A549 (cell line): ENCODE measurements around the gene SLC5A5. TPM values are rescaled to one million over a fixed set of nuclear protein-coding genes. Genes with fewer than 3 reads are reported as not detected.

Experiments used
- ATAC-seq, 2 experiments: fragments of 200-7000 bp in 1 of 2; fragments of >200 bp in 1 of 2; cut with Nextera tagmentation in 1 of 2; cut with Tn5 transposase in 1 of 2; 3 replicates each; pipeline versions ENCODE4 v1.8.0 to v1.9.1; 2018 to 2020; ENCODE audit warnings: mild to moderate bottlenecking in 1 of 2, moderate library complexity in 1 of 2
- CTCF ChIA-PET: fragments of 300-600 bp; sonication (Branson Sonifier 250); formaldehyde crosslinking; extraction: SDS; loops from one replicate; lab custom pipeline; 2021; ENCODE audit warnings: antibody characterized with exemption, inconsistent platforms; lab: Yijun Ruan, JAX
- POLR2A ChIA-PET: fragments of 350-600 bp; formaldehyde crosslinking; extraction: SDS; loops from one replicate; lab custom pipeline; 2021; ENCODE audit warnings: antibody characterized with exemption, inconsistent platforms; lab: Yijun Ruan, JAX
- DNase-seq, 2 experiments: peaks; one replicate each; pipeline versions ENCODE4 v3.0.0 to v3.0.0-alpha.2; 2011 to 2016; ENCODE audit warnings: low read depth in 1 of 2, low spot score in 1 of 2
- FAIRE-seq: peaks from 2 replicates; lab custom pipeline; 2011; peaks lifted over from hg19 to GRCh38; lab: Jason Lieb, UNC
- H3K27ac ChIP-seq, 2 experiments: fragments of >200 bp; sonication (Bioruptor Twin); formaldehyde crosslinking; 3 replicates each; pipeline ENCODE4 v1.5.1; 2016 to 2017
- H3K4me1 ChIP-seq: fragments of >200 bp; sonication (Bioruptor Twin); formaldehyde crosslinking; 3 replicates; pipeline ENCODE4 v1.6.1; 2016
- H3K4me2 ChIP-seq: fragments of >200 bp; sonication (Bioruptor Twin); formaldehyde crosslinking; 3 replicates; pipeline ENCODE4 v1.6.1; 2016
- H3K4me3 ChIP-seq: fragments of >200 bp; sonication (Bioruptor Twin); formaldehyde crosslinking; 3 replicates; pipeline ENCODE4 v1.5.1; 2016
- H3K9me3 ChIP-seq: fragments of >200 bp; sonication (Bioruptor Twin); formaldehyde crosslinking; 3 replicates; pipeline ENCODE4 v1.6.1; 2016
- CHD2 ChIP-seq: fragments of 150-350 bp; IDR thresholded peaks from 2 replicates; pipeline ENCODE4 v1.6.1; 2014; ENCODE audit warnings: low read length; ENCODE audit not compliant: partially characterized antibody
- FOXS1 ChIP-seq: fragments of 250-450 bp; sonication (Bioruptor Pico); IDR thresholded peaks from 2 replicates; pipeline ENCODE4 v1.5.0; 2020; ENCODE audit warnings: mild to moderate bottlenecking, moderate library complexity
- HOXB13 ChIP-seq: fragments of 250-450 bp; sonication (Bioruptor Pico); IDR thresholded peaks from 2 replicates; pipeline ENCODE4 v1.5.0; 2020; ENCODE audit warnings: low read depth, mild to moderate bottlenecking, moderate library complexity
- PHF8 ChIP-seq: fragments of 200-600 bp; sonication (generic); IDR thresholded peaks from 2 replicates; pipeline ENCODE4 v1.6.1; 2016; ENCODE audit warnings: low read depth, mild to moderate bottlenecking, antibody characterized with exemption, moderate library complexity, borderline replicate concordance
- POLR2A ChIP-seq: IDR thresholded peaks from 2 replicates; pipeline ENCODE4 v1.6.1; 2012; ENCODE audit warnings: mild to moderate bottlenecking, low read length
- POLR2AphosphoS2 ChIP-seq: conservative IDR thresholded peaks from 2 replicates; pipeline ENCODE4 v1.6.1; 2012; ENCODE audit warnings: low read length, improper control_type of control experiment, inconsistent platforms
- RAD21 ChIP-seq, 2 experiments: fragments of >200 bp in 1 of 2; sonication (Bioruptor Twin) in 1 of 2; formaldehyde crosslinking in 1 of 2; IDR thresholded peaks in 1 of 2; conservative IDR thresholded peaks in 1 of 2; 2 replicates in 1 of 2; 3 replicates in 1 of 2; pipeline ENCODE4 v1.6.1; 2012 to 2018; ENCODE audit warnings: inconsistent platforms in 1 of 2
- RFX5 ChIP-seq: fragments of 450-650 bp; IDR thresholded peaks from 2 replicates; pipeline ENCODE4 v1.7.1; 2014; ENCODE audit warnings: antibody characterized with exemption, mild to moderate bottlenecking, moderate library complexity
- RNF2 ChIP-seq: fragments of 200-600 bp; sonication (generic); IDR thresholded peaks from 2 replicates; pipeline ENCODE4 v1.6.1; 2016; ENCODE audit warnings: low read depth, mild to moderate bottlenecking, antibody characterized with exemption, moderate library complexity, borderline replicate concordance
- SMC3 ChIP-seq: fragments of >200 bp; sonication (Bioruptor Twin); formaldehyde crosslinking; IDR thresholded peaks from 3 replicates; pipeline ENCODE4 v1.6.1; 2018; ENCODE audit warnings: inconsistent platforms
- SREBF2 ChIP-seq: fragments of 450-650 bp; IDR thresholded peaks from 2 replicates; pipeline ENCODE4 v1.6.1; 2014; ENCODE audit warnings: mild to moderate bottlenecking, moderate library complexity
- TFCP2L1 ChIP-seq: fragments of 250-450 bp; sonication (Bioruptor Pico); IDR thresholded peaks from 2 replicates; pipeline ENCODE4 v1.5.0; 2021; ENCODE audit warnings: mild to moderate bottlenecking
- ZSCAN20 ChIP-seq: fragments of 250-450 bp; sonication (Bioruptor Pico); IDR thresholded peaks from 2 replicates; pipeline ENCODE4 v1.8.0; 2022; ENCODE audit warnings: mild to moderate bottlenecking, moderate library complexity
- WGBS: methylation state at CpG from one replicate; pipeline ENCODE4 v1.1.6; 2017; ENCODE audit errors: missing lambda C conversion rate; 5-methylcytosine and 5-hydroxymethylcytosine counted together
- polyA plus RNA-seq, 4 experiments: library from polyadenylated mRNA; depleted of rRNA in 3 of 4; stranded (reverse); fragments of >200 nt; fragmentation: RNase III in 1 of 4; extraction: RNeasy Plus Mini Kit Qiagen cat#74134 plus additional on column Dnase treatment in 1 of 4; gene quantifications; 2 replicates in 3 of 4; 3 replicates in 1 of 4; pipeline ENCODE4 v1.2.3, GENCODE V29; 2011 to 2017
- TF ChIP-seq, protein P1 (sequence below): IDR thresholded peaks from 2 replicates; pipeline ENCODE4 v1.6.1; 2012
- TF ChIP-seq, protein P2 (sequence below): fragments of 200-600 bp; sonication (generic); IDR thresholded peaks from 2 replicates; pipeline ENCODE4 v1.6.1; 2016; ENCODE audit warnings: antibody characterized with exemption, mild to moderate bottlenecking, moderate library complexity
- TF ChIP-seq, protein P3 (sequence below): IDR thresholded peaks from 2 replicates; pipeline ENCODE4 v1.6.1; 2012; ENCODE audit warnings: low read depth, borderline replicate concordance
- TF ChIP-seq, protein P4 (sequence below): fragments of 450-650 bp; IDR thresholded peaks from 2 replicates; pipeline ENCODE4 v1.6.1; 2014; ENCODE audit warnings: antibody characterized with exemption
- TF ChIP-seq, protein P5 (sequence below): fragments of >200 bp; sonication (Bioruptor Twin); formaldehyde crosslinking; IDR thresholded peaks from 3 replicates; pipeline ENCODE4 v1.5.1; 2016

Gene SLC5A5
- polyA plus RNA-seq, 2 of the 4 experiments (the other 2 are of a cell fraction): 0.06 to 0.25 TPM

DNA sequence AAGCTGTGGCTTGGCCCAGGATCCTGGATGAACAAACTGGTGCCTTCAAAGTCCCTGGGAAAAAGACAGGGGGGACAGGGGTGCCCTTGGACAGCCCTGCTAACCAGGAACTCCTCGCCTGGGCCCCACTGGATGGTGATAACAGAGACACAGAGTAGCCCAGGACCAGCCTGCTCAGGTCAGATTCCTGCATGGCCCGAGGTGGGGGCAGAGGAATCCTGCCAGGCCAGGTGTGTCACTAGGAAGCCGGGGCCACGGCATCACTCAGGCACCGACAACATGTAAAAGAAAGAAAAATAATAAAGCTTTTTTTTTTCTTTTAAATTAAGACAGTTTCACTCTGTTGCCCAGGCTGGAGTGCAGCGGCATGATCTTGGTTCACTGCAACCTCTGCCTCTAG lies 17.7 kb upstream of the SLC5A5 start:
- TF ChIP-seq FOXS1 (CRISPR knock-in tag) (no peak), PHF8 (no peak), ZSCAN20 (CRISPR knock-in tag) (no peak), SMC3 (no peak), CHD2 (no peak), TFCP2L1 (no peak), HOXB13 (CRISPR knock-in tag) (no peak), RNF2 (no peak)
- TF ChIP-seq, protein P1, sequence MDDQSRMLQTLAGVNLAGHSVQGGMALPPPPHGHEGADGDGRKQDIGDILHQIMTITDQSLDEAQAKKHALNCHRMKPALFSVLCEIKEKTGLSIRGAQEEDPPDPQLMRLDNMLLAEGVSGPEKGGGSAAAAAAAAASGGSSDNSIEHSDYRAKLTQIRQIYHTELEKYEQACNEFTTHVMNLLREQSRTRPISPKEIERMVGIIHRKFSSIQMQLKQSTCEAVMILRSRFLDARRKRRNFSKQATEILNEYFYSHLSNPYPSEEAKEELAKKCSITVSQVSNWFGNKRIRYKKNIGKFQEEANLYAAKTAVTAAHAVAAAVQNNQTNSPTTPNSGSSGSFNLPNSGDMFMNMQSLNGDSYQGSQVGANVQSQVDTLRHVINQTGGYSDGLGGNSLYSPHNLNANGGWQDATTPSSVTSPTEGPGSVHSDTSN: no peak
- TF ChIP-seq, protein P2, sequence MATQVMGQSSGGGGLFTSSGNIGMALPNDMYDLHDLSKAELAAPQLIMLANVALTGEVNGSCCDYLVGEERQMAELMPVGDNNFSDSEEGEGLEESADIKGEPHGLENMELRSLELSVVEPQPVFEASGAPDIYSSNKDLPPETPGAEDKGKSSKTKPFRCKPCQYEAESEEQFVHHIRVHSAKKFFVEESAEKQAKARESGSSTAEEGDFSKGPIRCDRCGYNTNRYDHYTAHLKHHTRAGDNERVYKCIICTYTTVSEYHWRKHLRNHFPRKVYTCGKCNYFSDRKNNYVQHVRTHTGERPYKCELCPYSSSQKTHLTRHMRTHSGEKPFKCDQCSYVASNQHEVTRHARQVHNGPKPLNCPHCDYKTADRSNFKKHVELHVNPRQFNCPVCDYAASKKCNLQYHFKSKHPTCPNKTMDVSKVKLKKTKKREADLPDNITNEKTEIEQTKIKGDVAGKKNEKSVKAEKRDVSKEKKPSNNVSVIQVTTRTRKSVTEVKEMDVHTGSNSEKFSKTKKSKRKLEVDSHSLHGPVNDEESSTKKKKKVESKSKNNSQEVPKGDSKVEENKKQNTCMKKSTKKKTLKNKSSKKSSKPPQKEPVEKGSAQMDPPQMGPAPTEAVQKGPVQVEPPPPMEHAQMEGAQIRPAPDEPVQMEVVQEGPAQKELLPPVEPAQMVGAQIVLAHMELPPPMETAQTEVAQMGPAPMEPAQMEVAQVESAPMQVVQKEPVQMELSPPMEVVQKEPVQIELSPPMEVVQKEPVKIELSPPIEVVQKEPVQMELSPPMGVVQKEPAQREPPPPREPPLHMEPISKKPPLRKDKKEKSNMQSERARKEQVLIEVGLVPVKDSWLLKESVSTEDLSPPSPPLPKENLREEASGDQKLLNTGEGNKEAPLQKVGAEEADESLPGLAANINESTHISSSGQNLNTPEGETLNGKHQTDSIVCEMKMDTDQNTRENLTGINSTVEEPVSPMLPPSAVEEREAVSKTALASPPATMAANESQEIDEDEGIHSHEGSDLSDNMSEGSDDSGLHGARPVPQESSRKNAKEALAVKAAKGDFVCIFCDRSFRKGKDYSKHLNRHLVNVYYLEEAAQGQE: no peak
- TF ChIP-seq, protein P3, sequence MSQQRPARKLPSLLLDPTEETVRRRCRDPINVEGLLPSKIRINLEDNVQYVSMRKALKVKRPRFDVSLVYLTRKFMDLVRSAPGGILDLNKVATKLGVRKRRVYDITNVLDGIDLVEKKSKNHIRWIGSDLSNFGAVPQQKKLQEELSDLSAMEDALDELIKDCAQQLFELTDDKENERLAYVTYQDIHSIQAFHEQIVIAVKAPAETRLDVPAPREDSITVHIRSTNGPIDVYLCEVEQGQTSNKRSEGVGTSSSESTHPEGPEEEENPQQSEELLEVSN: no peak
- TF ChIP-seq, protein P4, sequence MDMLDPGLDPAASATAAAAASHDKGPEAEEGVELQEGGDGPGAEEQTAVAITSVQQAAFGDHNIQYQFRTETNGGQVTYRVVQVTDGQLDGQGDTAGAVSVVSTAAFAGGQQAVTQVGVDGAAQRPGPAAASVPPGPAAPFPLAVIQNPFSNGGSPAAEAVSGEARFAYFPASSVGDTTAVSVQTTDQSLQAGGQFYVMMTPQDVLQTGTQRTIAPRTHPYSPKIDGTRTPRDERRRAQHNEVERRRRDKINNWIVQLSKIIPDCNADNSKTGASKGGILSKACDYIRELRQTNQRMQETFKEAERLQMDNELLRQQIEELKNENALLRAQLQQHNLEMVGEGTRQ: no peak
- ChIA-PET POLR2A (interaction anchor here (0.6 kb wide), 1 partner anchor 51 kb away, joined by 3 read pairs; no protein-coding TSS in a partner anchor), CTCF (interaction anchor here (0.6 to 1.8 kb wide), 4 partner anchors 69 to 437 kb away, joined by 3 to 10 read pairs (median 6); no protein-coding TSS in a partner anchor)
- Histone ChIP-seq H3K4me2 (no peak overlapping the region), H3K9me3 (no peaks in the 10 kb centered on the region), H3K4me1 (0 out of 3 replicates have a peak, but pooled peaks cover 2% of the 10 kb centered on the region), H3K4me3 (no peak overlapping the region), H3K27ac (no peak overlapping the region)
- no peak for DNase-seq
- no peak for FAIRE-seq
- WGBS: 88% methylated on average over 6 of the region's 6 CpGs
- ATAC-seq: no peak

DNA sequence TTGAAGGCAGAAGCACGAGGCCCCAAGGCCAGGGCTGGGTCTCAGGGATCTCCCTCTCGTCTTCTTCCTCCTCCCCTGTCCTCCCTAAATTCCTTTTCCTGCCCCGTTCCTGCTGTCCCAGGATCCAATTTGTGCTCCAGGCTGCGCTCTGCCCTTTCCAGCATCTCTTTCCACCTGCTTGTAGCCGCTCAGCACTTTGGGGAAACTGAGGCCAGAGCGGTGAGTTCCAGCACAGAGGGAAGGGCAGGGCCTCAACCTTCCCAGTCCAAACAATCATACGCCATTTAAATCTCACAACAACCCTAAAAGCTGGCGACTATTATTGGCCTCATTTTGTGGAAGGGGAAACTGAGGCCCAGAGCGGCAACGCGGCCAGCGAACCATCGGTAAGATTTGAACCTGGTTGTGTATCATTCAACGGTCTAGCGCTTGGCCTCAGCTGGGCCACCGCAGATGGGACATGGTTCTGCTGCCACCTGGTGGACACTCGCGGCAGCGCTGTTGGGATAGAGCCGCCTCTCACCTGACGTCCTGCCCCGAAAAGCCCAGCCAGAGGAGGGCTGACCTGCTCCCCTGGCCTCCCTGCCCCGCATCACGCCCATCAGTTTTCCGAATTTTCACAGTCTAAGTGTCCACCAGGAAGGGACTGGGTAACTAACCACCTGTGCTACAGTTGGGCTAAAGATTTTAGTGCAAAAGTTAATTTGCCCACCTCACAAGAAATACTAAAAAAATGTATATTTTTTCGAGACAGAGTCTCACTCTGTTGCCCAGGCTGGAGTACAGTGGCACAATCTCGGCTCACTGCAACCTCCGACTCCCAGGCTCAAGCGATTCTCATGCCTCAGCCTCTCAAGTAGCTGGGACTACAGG lies 16.2 kb upstream of the SLC5A5 start:
- Histone ChIP-seq H3K4me1 (0 out of 3 replicates have a peak, but pooled peaks cover 3% of the 10 kb centered on the region), H3K4me3 (no peak overlapping the region), H3K27ac (no peak overlapping the region), H3K4me2 (no peak overlapping the region), H3K9me3 (no peaks in the 10 kb centered on the region)
- FAIRE-seq: no peak
- ChIA-PET POLR2A (no interaction called here), CTCF (interaction anchor here (0.5 to 3.3 kb wide), 30 partner anchors 8 to 443 kb away, joined by 3 to 19 read pairs (median 4); partner anchors contain the start of genes B3GNT3 and CCDC124)
- DNase-seq: peak; percentile 67 to 81
- peak; percentile 74 for TF ChIP-seq SMC3
- TF ChIP-seq RAD21 (conservative IDR thresholded peaks at IDR 0.05 in 1 of 2, IDR thresholded peaks at IDR 0.05 in 1 of 2): peak; percentile 89 to 95
- no peak for TF ChIP-seq POLR2AphosphoS2
- TF ChIP-seq, protein P5, sequence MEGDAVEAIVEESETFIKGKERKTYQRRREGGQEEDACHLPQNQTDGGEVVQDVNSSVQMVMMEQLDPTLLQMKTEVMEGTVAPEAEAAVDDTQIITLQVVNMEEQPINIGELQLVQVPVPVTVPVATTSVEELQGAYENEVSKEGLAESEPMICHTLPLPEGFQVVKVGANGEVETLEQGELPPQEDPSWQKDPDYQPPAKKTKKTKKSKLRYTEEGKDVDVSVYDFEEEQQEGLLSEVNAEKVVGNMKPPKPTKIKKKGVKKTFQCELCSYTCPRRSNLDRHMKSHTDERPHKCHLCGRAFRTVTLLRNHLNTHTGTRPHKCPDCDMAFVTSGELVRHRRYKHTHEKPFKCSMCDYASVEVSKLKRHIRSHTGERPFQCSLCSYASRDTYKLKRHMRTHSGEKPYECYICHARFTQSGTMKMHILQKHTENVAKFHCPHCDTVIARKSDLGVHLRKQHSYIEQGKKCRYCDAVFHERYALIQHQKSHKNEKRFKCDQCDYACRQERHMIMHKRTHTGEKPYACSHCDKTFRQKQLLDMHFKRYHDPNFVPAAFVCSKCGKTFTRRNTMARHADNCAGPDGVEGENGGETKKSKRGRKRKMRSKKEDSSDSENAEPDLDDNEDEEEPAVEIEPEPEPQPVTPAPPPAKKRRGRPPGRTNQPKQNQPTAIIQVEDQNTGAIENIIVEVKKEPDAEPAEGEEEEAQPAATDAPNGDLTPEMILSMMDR: peak; percentile 80
- TF ChIP-seq SREBF2: no peak
- no peak for TF ChIP-seq RFX5
- no peak for TF ChIP-seq CHD2
- TF ChIP-seq POLR2A: no peak
- peak; percentile 69 to 75; a peak in 5 of 6 replicates for ATAC-seq
- WGBS: 9% methylated on average over 27 of the region's 29 CpGs
